Liver (tissue), 9 donors: ENCODE results near the gene TMUB1. TPM values are rescaled to one million over a fixed set of nuclear protein-coding genes. Genes with fewer than 3 reads are reported as not detected.

Experiments used
- DNase-seq: peaks from one replicate; pipeline ENCODE4 v3.0.0-alpha.2; 2017; ENCODE audit warnings: low spot score
- H3K27ac ChIP-seq, 2 donors: one replicate each; pipeline ENCODE4 v1.7.0; 2013; ENCODE audit warnings: inconsistent platforms in 2 of 2, low read length in 2 of 2, control low read depth in 1 of 2, low read depth in 1 of 2, mild to moderate bottlenecking in 1 of 2
- H3K27me3 ChIP-seq, 4 donors: one replicate each; pipeline versions ENCODE4 v1.6.1 to v1.7.0; 2013; ENCODE audit warnings: low read length in 3 of 4, inconsistent platforms in 1 of 4, mild to moderate bottlenecking in 1 of 4, moderate library complexity in 1 of 4; ENCODE audit not compliant: control insufficient read depth in 4 of 4, insufficient read depth in 4 of 4
- H3K36me3 ChIP-seq, 4 donors: one replicate each; pipeline versions ENCODE4 v1.6.1 to v1.7.0; 2013; ENCODE audit warnings: low read length in 3 of 4, mild to moderate bottlenecking in 3 of 4, low read depth in 1 of 4, moderate library complexity in 1 of 4; ENCODE audit not compliant: control insufficient read depth in 4 of 4, insufficient read depth in 3 of 4
- H3K4me1 ChIP-seq, 4 donors: one replicate each; pipeline versions ENCODE4 v1.6.1 to v1.7.0; 2013; ENCODE audit warnings: low read length in 3 of 4, mild to moderate bottlenecking in 3 of 4, moderate library complexity in 1 of 4; ENCODE audit not compliant: control insufficient read depth in 4 of 4, insufficient read depth in 4 of 4
- H3K4me3 ChIP-seq, 3 donors: one replicate each; pipeline versions ENCODE4 v1.6.1 to v1.7.0; 2013; ENCODE audit warnings: low read length in 3 of 3, control low read depth in 1 of 3, low read depth in 1 of 3, mild to moderate bottlenecking in 1 of 3
- H3K9ac ChIP-seq, 2 donors: one replicate each; pipeline ENCODE4 v1.7.0; 2013; ENCODE audit warnings: low read length in 2 of 2, mild to moderate bottlenecking in 2 of 2, moderate library complexity in 2 of 2, control low read depth in 1 of 2, low read depth in 1 of 2
- H3K9me3 ChIP-seq, 4 donors: one replicate each; pipeline versions ENCODE4 v1.6.1 to v1.7.0; 2013; ENCODE audit warnings: low read length in 3 of 4; ENCODE audit not compliant: control insufficient read depth in 4 of 4
- ATF3 ChIP-seq: IDR thresholded peaks from 2 replicates; pipeline ENCODE4 v1.6.1; 2016; ENCODE audit warnings: antibody characterized with exemption
- CTCF ChIP-seq: fragments of 150-350 bp; IDR thresholded peaks from 2 replicates; pipeline ENCODE4 v1.5.1; 2017; ENCODE audit warnings: improper control_type of control experiment, low read depth, low read length; ENCODE audit not compliant: missing input control
- FOXA2 ChIP-seq: IDR thresholded peaks from 2 replicates; pipeline ENCODE4 v1.6.1; 2016; ENCODE audit warnings: antibody characterized with exemption
- GABPA ChIP-seq, 2 donors: IDR thresholded peaks in 1 of 2; conservative IDR thresholded peaks in 1 of 2; 2 replicates each; pipeline ENCODE4 v1.6.1; 2016; ENCODE audit warnings: antibody characterized with exemption in 2 of 2, mild to moderate bottlenecking in 1 of 2, moderate library complexity in 1 of 2
- HNF4A ChIP-seq, 2 donors: conservative IDR thresholded peaks; 2 replicates each; pipeline ENCODE4 v1.6.1; 2016; ENCODE audit warnings: antibody characterized with exemption in 2 of 2, mild to moderate bottlenecking in 2 of 2
- HNF4G ChIP-seq: IDR thresholded peaks from 2 replicates; pipeline ENCODE4 v1.6.1; 2016; ENCODE audit warnings: antibody characterized with exemption
- MAX ChIP-seq: IDR thresholded peaks from 2 replicates; pipeline ENCODE4 v1.6.1; 2016; ENCODE audit warnings: antibody characterized with exemption
- NR2F2 ChIP-seq: IDR thresholded peaks from 2 replicates; pipeline ENCODE4 v1.6.1; 2016; ENCODE audit warnings: antibody characterized with exemption
- RAD21 ChIP-seq, 2 donors: IDR thresholded peaks; 2 replicates each; pipeline ENCODE4 v1.6.1; 2016; ENCODE audit warnings: antibody characterized with exemption in 2 of 2, mild to moderate bottlenecking in 2 of 2
- REST ChIP-seq: IDR thresholded peaks from 2 replicates; pipeline ENCODE4 v1.6.1; 2016; ENCODE audit warnings: antibody characterized with exemption, mild to moderate bottlenecking
- RXRA ChIP-seq, 2 donors: IDR thresholded peaks; 2 replicates each; pipeline ENCODE4 v1.6.1; 2017 to 2018; ENCODE audit warnings: antibody characterized with exemption in 2 of 2, mild to moderate bottlenecking in 1 of 2
- SP1 ChIP-seq: IDR thresholded peaks from 2 replicates; pipeline ENCODE4 v1.6.1; 2018; ENCODE audit warnings: antibody characterized with exemption, mild to moderate bottlenecking
- TAF1 ChIP-seq: conservative IDR thresholded peaks from 2 replicates; pipeline ENCODE4 v1.6.1; 2016; ENCODE audit warnings: antibody characterized with exemption, mild to moderate bottlenecking
- YY1 ChIP-seq: IDR thresholded peaks from 2 replicates; pipeline ENCODE4 v1.6.1; 2016; ENCODE audit warnings: antibody characterized with exemption, mild to moderate bottlenecking
- ZBTB33 ChIP-seq: IDR thresholded peaks from 2 replicates; pipeline ENCODE4 v1.6.1; 2016; ENCODE audit warnings: antibody characterized with exemption
- WGBS: extraction: QIAGEN DNeasy Blood & Tissue Kit; methylation state at CpG from one replicate; pipeline ENCODE4 v1.1.7; 2013; 5-methylcytosine and 5-hydroxymethylcytosine counted together
- polyA plus RNA-seq, 2 donors: library from polyadenylated mRNA; stranded (reverse) in 1 of 2; unstranded in 1 of 2; fragments of 200-250 nt in 1 of 2; fragments of >200 nt in 1 of 2; fragmentation: Nextera tagmentation in 1 of 2; extraction: Ambion mirVana in 1 of 2; gene quantifications; one replicate each; pipeline versions ENCODE4 v1.2.1 to v1.2.3, GENCODE V29; 2013 to 2015
- total RNA-seq, 2 donors: library from RNA; depleted of rRNA; stranded (reverse); fragments of >200 nt; gene quantifications; one replicate each; pipeline ENCODE4 v1.2.3, GENCODE V29; 2014
- donor health status: healthy.
- donor health status: healthy.
- donor health status: healthy.
- donor health status: healthy.
- donor health status: healthy.

The TMUB1 gene
- total and polyA plus RNA-seq, 4 donors, result 15.1 to 51.7 (median 30.5) TPM

- TF ChIP-seq ATF3, result no peak
- peak; percentile 38 to 49 for TF ChIP-seq RXRA (IDR thresholded peaks at IDR 0.05)
- TF ChIP-seq HNF4A (conservative IDR thresholded peaks at IDR 0.05), result peak; percentile 89 to 90
- no peak for TF ChIP-seq NR2F2
- TF ChIP-seq MAX, result no peak
- TF ChIP-seq CTCF, result peak; percentile 16
- TF ChIP-seq ZBTB33, result no peak
- TF ChIP-seq GABPA (IDR thresholded peaks at IDR 0.05 in 1 of 2, conservative IDR thresholded peaks at IDR 0.05 in 1 of 2), result peak in 1 of 2 donors; percentile 61
- TF ChIP-seq REST, result no peak
- peak in 1 of 2 donors; percentile 26 for TF ChIP-seq RAD21 (IDR thresholded peaks at IDR 0.05)
- peak; percentile 77 for TF ChIP-seq SP1
- peak; percentile 67 for TF ChIP-seq HNF4G
- peak; percentile 53 for TF ChIP-seq YY1
- no peak for TF ChIP-seq FOXA2
- TF ChIP-seq TAF1, result no peak
- H3K4me3 ChIP-seq, result peak overlapping the region; percentile 75 to 91 (median 83)
- no peak for DNase-seq
- WGBS, result under 1% methylated on average over 70 of the region's 70 CpGs
- H3K36me3 ChIP-seq, result no peaks in the 10 kb centered on the region
- no peaks in the 10 kb centered on the region for H3K27me3 ChIP-seq
- H3K9ac ChIP-seq, result peak overlapping the region; percentile 67 to 81
- peak overlapping the region; percentile 81 to 93 for H3K27ac ChIP-seq
- H3K4me1 ChIP-seq, result peaks cover 15 to 62% (median 47%) of the 10 kb centered on the region in 4 donors
- H3K9me3 ChIP-seq, result no peaks in the 10 kb centered on the region
Measured at GRCh38 chr7:151087245-151088018, 4.1 kb upstream of the TMUB1 start.
